Heart left ventricle (tissue), 16 donors: Measurements from ENCODE around the gene SETD2. TPM values are rescaled to one million over a fixed set of nuclear protein-coding genes. Genes with fewer than 3 reads are reported as not detected.

ENCODE experiments used
- ATAC-seq, 4 donors: fragments of 200-7000 bp; cut with Tn5 transposase; one replicate each; pipeline ENCODE4 v1.9.1; 2020 to 2022; ENCODE audit warnings: moderate library complexity in 4 of 4, mild to moderate bottlenecking in 3 of 4, moderate number of reproducible peaks in 1 of 4
- DNase-seq, 5 donors: peaks; one replicate each; pipeline ENCODE4 v3.0.0-alpha.2; 2020
- H3K27ac ChIP-seq, 12 donors: fragments of 200-600 bp; sonication (generic) in 4 of 12; one replicate each; pipeline versions ENCODE4 v1.5.0 to v1.8.0; 2016 to 2022; ENCODE audit warnings: mild to moderate bottlenecking in 2 of 12
- H3K27me3 ChIP-seq, 9 donors: fragments of 200-600 bp; sonication (generic) in 2 of 9; one replicate each; pipeline versions ENCODE4 v1.5.1 to v1.8.0; 2016 to 2022; ENCODE audit warnings: mild to moderate bottlenecking in 3 of 9
- H3K36me3 ChIP-seq, 9 donors: fragments of 200-600 bp; sonication (generic) in 2 of 9; one replicate each; pipeline versions ENCODE4 v1.5.0 to v1.8.0; 2018 to 2022; ENCODE audit warnings: mild to moderate bottlenecking in 2 of 9
- H3K4me1 ChIP-seq, 12 donors: fragments of 200-600 bp; sonication (generic) in 4 of 12; one replicate each; pipeline versions ENCODE4 v1.5.0 to v1.8.0; 2016 to 2022; ENCODE audit warnings: mild to moderate bottlenecking in 3 of 12
- H3K4me3 ChIP-seq, 12 donors: fragments of 200-600 bp; sonication (generic) in 4 of 12; one replicate each; pipeline versions ENCODE4 v1.5.0 to v1.8.0; 2017 to 2022; ENCODE audit warnings: mild to moderate bottlenecking in 9 of 12, moderate library complexity in 4 of 12
- H3K9me3 ChIP-seq, 12 donors: fragments of 200-600 bp; sonication (generic) in 4 of 12; one replicate each; pipeline versions ENCODE4 v1.5.0 to v1.8.0; 2016 to 2022; ENCODE audit warnings: mild to moderate bottlenecking in 1 of 12
- CTCF ChIP-seq, 12 donors: fragments of 200-600 bp; sonication (generic) in 4 of 12; IDR thresholded peaks; one replicate each; pipeline versions ENCODE4 v1.5.0 to v1.8.0; 2018 to 2022; ENCODE audit warnings: antibody characterized with exemption in 12 of 12, mild to moderate bottlenecking in 5 of 12
- POLR2A ChIP-seq, 2 donors: fragments of 450-650 bp; IDR thresholded peaks; one replicate each; pipeline ENCODE4 v1.6.1; 2017; ENCODE audit warnings: antibody characterized with exemption in 2 of 2, mild to moderate bottlenecking in 2 of 2, moderate library complexity in 2 of 2
- WGBS, 4 donors: extraction: QIAGEN DNeasy Blood & Tissue Kit in 2 of 4; methylation state at CpG; one replicate each; pipeline versions ENCODE4 v1.1.5 to v1.1.7; 2013 to 2018; 5-methylcytosine and 5-hydroxymethylcytosine counted together
- intact Hi-C, 10 donors: fragments of 100-400 bp; cut with DNase I; formaldehyde crosslinking; loops; one replicate each; pipeline versions ENCODE4 v1.11.1 to v1.14.2; 2022
- polyA plus RNA-seq, 2 donors: library from polyadenylated mRNA; stranded (reverse); fragments of 200-250 nt; gene quantifications; one replicate each; pipeline ENCODE4 v1.2.3, GENCODE V29; 2013
- total RNA-seq, 9 donors: library from RNA; depleted of rRNA in 2 of 9; stranded (reverse); fragments of >200 nt in 2 of 9; fragmentation: NEBNext Ultra II Directional in 3 of 9; extraction: Animal tissue kit (Norgen Biotek cat#: 25700) in 3 of 9; gene quantifications; one replicate each; pipeline versions ENCODE4 v1.1.0 to v1.2.4, GENCODE V29; 2016 to 2023
- donor health status: ischemic (EF 13 %, LVEDD 7.1; RV severe dilation, severe dysfunction).
- donor health status: healthy with polysubstance abuse.
- donor health status: DM: no; HTN: yes; CAD: no.
- donor health status: DM: no; HTN: no; CAD: no.
- donor health status: ischemic (EF 25% LVEDD 6.9; RV normal size, moderate dysfunction).
- donor health status: ischemic (EF 25% LVEDD 5.7; RV mildly dilated, moderate dysfunction).
- donor health status: healthy.
- donor health status: DM: yes; HTN: yes; CAD: no.
- donor health status: ischemic (EF 35%, LVEDD 5.7; RV mildly dilated, moderate dysfunction).
- donor health status: nonischemic (EF 11% LVEDD 7.7; RV severe dilation, severe dysfunction).
- donor health status: DM: yes; HTN: yes; CAD: no.
- donor health status: PGD.
- donor health status: ischemic (EF 29% LVEDD 5.4; RV normal size, mild dysfunction).
- donor health status: nonischemic (EF 23%, LVEDD 6.1; RV moderate dilation, normal function).

The SETD2 gene
- total and polyA plus RNA-seq, 11 donors: 9.0 to 34.1 (median 29.9) TPM

DNA sequence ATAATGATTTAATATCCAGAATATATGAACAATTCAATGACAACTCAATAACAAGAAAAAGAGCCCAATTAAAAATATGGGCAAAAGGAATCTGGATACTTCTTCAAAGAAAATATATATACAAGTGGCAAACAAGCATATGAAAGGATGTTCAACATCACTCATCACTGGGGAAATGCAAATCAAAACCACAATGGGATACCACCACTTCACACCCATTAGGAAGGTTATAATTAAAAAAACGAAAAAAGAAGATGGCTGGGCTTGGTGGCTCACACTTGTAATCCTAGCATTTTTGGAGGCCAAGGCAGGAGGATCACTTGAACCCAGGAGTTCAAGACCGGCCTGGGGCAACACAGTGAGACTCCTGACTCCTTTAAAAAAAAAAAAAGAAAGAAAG, 191.5 kb downstream of the SETD2 start:
- TF ChIP-seq POLR2A (IDR thresholded peaks at IDR 0.05): no peak
- Histone ChIP-seq H3K27me3 (no peaks in the 10 kb centered on the region), H3K4me3 (no peak overlapping the region), H3K27ac (no peak overlapping the region), H3K36me3 (peaks cover 0 to 23% (median 0%) of the 10 kb centered on the region in 9 donors), H3K4me1 (peaks cover 4 to 90% (median 67%) of the 10 kb centered on the region in 12 donors), H3K9me3 (no peaks in the 10 kb centered on the region)
- ATAC-seq (no peak), DNase-seq (peak in 1 of 5 donors; percentile 11)
- 84 to 85% (median 84%) methylated on average over 2 of the region's 2 CpGs for WGBS, 4 donors
- intact Hi-C loops: no loop called here

DNA sequence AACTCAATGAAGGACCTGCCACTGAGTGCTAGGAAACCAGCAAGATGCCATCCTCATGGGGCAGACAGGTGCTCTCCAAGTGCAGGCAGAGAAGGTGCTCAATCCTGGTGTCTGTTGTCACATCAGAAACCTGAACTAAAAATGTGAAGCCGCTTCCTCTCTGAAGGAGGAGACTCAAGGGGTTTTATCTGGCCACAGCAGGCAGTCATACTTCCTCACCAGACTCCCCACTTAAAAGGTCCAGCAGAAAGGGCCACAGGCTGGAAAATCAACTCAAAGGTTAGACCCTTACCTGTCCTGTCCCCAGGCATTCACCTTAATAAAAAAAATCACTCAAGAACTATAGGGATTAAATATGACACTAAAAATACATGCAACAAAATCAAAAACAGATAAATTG, 192.2 kb downstream of the SETD2 start:
- H3K36me3 ChIP-seq: peaks cover 0 to 23% (median 0%) of the 10 kb centered on the region in 9 donors
- no peak for ATAC-seq
- no peaks in the 10 kb centered on the region for H3K27me3 ChIP-seq
- TF ChIP-seq POLR2A (IDR thresholded peaks at IDR 0.05) (no peak), CTCF (IDR thresholded peaks at IDR 0.05) (no peak)
- intact Hi-C loops: loop anchor here in 1 of 10 donors (2.0 kb wide), 1 partner anchor 35 kb away; no protein-coding TSS in a partner anchor
- DNase-seq: peak in 1 of 5 donors; percentile 6
- peaks cover 4 to 91% (median 71%) of the 10 kb centered on the region in 12 donors for H3K4me1 ChIP-seq
- H3K9me3 ChIP-seq: no peaks in the 10 kb centered on the region
- no peak overlapping the region for H3K4me3 ChIP-seq
- 71 to 77% (median 74%) methylated on average over 1 of the region's 1 CpG for WGBS, 4 donors
- H3K27ac ChIP-seq: peak overlapping the region in 4 of 12 donors; percentile 11 to 73 (median 54)

DNA sequence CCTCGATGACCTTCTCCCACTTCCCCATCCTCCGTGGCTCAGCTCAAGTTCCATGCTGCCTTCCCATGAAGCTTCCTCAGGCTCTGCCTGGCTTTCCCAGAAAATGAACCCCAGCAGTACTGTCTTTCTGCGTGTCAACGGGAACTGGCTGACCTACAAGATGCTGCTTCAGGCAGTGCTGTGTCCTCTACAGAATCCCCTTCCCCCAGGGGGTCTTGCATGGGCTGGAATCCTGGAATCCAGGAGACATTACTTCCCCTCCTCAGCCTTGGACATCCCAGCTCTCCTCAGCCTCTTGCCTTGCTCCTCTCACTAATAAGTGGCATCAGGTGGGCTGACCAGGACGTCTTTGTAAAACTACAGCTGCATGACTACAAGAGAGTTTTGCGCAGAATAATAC, 192.8 kb downstream of the SETD2 start:
- WGBS, 4 donors: 40 to 55% (median 41%) methylated on average over 6 of the region's 6 CpGs
- intact Hi-C loops: loop anchor here in 1 of 10 donors (2.0 kb wide), 1 partner anchor 34 kb away; no protein-coding TSS in a partner anchor
- ATAC-seq (no peak), DNase-seq (no peak)
- peak overlapping the region in 11 of 12 donors; percentile 11 to 73 (median 52) for H3K27ac ChIP-seq
- H3K27me3 ChIP-seq: no peaks in the 10 kb centered on the region
- TF ChIP-seq POLR2A (IDR thresholded peaks at IDR 0.05) (no peak), CTCF (IDR thresholded peaks at IDR 0.05) (no peak)
- no peak overlapping the region for H3K4me3 ChIP-seq
- no peaks in the 10 kb centered on the region for H3K9me3 ChIP-seq
- H3K4me1 ChIP-seq: peaks cover 4 to 96% (median 75%) of the 10 kb centered on the region in 12 donors
- peaks cover 0 to 23% (median 0%) of the 10 kb centered on the region in 9 donors for H3K36me3 ChIP-seq

DNA sequence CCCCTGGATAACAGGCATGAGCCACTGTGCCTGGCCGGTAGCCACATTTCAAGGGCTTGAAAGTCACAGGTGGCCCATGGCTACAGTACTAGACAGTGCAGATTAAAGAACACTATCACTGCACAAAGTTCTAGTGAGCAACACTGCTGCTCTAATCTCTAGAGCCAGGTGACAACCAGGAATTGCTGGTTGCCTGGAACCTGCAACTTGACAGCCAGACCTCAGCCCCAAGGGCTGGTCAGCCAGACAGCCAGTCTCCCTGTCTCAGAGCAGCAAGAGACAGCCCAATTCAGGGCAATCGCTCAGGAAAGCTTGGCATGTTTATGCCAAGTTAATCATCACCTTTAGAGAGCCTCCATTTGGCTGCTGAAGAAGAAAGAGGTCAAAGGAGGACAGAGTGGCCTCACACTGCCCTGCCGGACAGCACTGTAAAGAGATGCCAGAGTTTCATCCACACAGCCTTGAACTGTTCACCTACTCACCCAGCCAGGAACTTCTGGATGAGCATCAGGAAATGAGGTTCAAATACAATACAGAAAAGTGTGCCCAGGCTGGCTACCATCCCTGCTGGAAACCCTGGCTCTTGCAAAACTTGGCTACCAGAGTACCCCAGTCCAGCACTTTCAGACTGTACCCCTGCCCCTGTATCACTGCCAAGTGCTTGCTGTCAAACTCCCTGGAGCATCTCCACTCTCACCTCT, 193.4 kb downstream of the SETD2 start:
- no peak for TF ChIP-seq POLR2A (IDR thresholded peaks at IDR 0.05)
- TF ChIP-seq CTCF (IDR thresholded peaks at IDR 0.05): no peak
- DNase-seq (peak; percentile 50 to 71 (median 67)), ATAC-seq (peak; percentile 77 to 85 (median 82))
- intact Hi-C loops: loop anchor here in 1 of 10 donors (2.0 kb wide), 1 partner anchor 34 kb away; no protein-coding TSS in a partner anchor
- H3K36me3 ChIP-seq: peaks cover 0 to 28% (median under 1%) of the 10 kb centered on the region in 9 donors
- no peaks in the 10 kb centered on the region for H3K9me3 ChIP-seq
- no peak overlapping the region for H3K4me3 ChIP-seq
- peaks cover 3 to 98% (median 74%) of the 10 kb centered on the region in 12 donors for H3K4me1 ChIP-seq
- peak overlapping the region in 11 of 12 donors; percentile 11 to 73 (median 52) for H3K27ac ChIP-seq
- no peaks in the 10 kb centered on the region for H3K27me3 ChIP-seq
- 11 to 25% (median 22%) methylated on average over 3 of the region's 3 CpGs for WGBS, 4 donors
